Measurements from ENCODE around the gene PKIG.

The PKIG gene

DNA sequence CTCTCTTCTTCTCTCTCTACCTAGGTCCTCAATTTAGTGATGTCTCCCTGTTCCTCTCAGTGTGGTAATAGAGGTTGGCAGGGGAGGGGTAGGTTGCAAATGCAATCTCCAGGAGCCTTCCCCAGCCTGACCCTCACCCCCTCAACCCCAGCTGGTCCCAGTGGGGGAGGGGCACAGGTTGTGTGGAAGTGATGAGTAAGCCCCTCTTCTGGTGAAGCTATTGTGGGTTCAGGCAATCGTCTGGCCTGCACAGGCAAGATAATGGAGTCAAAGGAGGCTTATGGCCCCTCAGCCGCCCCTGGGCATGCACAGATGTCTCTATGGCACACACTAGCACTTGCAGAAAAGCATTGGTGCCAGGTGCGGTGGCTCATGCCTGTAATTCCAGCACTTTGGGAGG, 79.9 kb downstream of the PKIG start:
- in situ Hi-C loops (cut with MboI; ENCODE audit: low pct_unique_long_range_greater_than_20kb, low sequenced_read_pairs, unreplicated experiment) = no loop called here
- no peak for DNase-seq (ENCODE audit: low spot score)
- TF ChIP-seq, protein P1, sequence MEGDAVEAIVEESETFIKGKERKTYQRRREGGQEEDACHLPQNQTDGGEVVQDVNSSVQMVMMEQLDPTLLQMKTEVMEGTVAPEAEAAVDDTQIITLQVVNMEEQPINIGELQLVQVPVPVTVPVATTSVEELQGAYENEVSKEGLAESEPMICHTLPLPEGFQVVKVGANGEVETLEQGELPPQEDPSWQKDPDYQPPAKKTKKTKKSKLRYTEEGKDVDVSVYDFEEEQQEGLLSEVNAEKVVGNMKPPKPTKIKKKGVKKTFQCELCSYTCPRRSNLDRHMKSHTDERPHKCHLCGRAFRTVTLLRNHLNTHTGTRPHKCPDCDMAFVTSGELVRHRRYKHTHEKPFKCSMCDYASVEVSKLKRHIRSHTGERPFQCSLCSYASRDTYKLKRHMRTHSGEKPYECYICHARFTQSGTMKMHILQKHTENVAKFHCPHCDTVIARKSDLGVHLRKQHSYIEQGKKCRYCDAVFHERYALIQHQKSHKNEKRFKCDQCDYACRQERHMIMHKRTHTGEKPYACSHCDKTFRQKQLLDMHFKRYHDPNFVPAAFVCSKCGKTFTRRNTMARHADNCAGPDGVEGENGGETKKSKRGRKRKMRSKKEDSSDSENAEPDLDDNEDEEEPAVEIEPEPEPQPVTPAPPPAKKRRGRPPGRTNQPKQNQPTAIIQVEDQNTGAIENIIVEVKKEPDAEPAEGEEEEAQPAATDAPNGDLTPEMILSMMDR (IDR thresholded peaks at IDR 0.05; ENCODE audit: extremely low read depth, insufficient read depth, missing control alignments) = no peak

DNA sequence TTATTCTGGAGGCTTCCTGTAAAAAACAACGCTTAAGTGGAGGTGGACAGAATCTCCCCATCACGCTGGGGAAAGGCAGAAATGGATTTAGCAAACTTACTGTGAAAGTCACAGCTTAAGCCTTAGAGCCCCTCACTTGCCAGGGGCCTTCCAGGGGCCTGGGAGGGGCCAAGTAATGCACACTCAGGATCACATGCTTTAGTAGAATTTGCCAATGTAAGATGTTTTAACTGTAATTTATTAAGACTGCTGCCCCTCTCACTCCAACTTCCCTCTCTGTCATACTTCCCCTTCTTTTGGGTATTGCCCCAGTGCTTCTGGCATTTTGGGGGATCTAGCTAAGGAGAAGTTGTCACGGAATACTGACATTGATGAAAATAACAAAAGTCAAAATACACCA, 81.8 kb downstream of the PKIG start:
- no peak for DNase-seq (ENCODE audit: low spot score)
- TF ChIP-seq, protein P1 (IDR thresholded peaks at IDR 0.05; ENCODE audit: extremely low read depth, insufficient read depth, missing control alignments) = no peak
- in situ Hi-C loops (cut with MboI; ENCODE audit: low pct_unique_long_range_greater_than_20kb, low sequenced_read_pairs, unreplicated experiment) = no loop called here

DNA sequence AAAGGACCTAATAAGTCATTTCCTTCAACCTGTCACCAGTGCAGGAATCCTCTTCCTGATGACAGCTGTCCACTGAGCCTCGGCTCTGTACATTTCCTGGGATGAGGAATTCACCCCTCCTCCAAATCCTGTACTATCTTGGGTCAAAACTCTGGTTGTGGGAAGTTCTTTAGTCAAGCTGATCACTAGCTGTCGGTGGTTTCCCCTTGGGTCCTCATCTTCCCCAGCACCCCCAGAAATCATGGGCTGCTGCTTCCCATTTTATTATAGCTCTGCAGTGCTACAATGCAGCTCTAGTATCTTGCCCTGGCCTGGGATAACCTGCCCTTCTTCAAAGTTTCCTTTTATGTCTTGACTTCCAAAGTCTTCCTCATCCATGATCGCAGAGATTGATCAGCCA, 83.7 kb downstream of the PKIG start:
- in situ Hi-C loops (cut with MboI; ENCODE audit: low pct_unique_long_range_greater_than_20kb, low sequenced_read_pairs, unreplicated experiment) = no loop called here
- DNase-seq (ENCODE audit: low spot score) = no peak
- TF ChIP-seq, protein P1 (IDR thresholded peaks at IDR 0.05; ENCODE audit: extremely low read depth, insufficient read depth, missing control alignments) = no peak
